NCI-H2081 (cell line): ENCODE data around the gene THRAP3.
"Not testable (repeated sequence)": the region's sequence is repeated elsewhere in the genome, so short reads cannot be mapped to it uniquely, and the experiment has no call there.

Source experiments
- DNase-seq, 2 experiments: peaks; one replicate each; lab custom pipeline; 2025; lab: John Stamatoyannopoulos, UW

THRAP3 gene

GRCh38 chr1:36251794-36252481, 27.7 kb downstream of the THRAP3 start:
- no peak for DNase-seq

DNA sequence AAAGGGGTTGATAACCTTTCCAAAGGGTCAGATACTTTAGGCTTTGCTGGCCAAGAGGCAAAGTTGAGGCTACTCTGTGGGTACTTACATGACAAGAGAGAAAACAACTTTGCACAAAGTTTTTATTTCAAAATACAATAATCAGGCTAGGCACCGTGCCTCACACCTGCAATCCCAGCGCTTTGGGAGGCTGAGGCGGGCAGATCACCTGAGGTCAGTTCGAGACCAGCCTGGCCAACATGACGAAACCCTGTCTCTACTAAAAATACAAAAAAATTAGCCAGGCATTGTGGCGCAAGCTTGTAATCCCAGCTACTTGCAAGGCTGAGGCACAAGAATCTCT, 28.2 kb downstream of the THRAP3 start:
- DNase-seq, result not testable (repeated sequence)

- DNase-seq, result no peak
Observed at GRCh38 chr1:36253161-36253862, 29.1 kb downstream of the THRAP3 start.

DNA sequence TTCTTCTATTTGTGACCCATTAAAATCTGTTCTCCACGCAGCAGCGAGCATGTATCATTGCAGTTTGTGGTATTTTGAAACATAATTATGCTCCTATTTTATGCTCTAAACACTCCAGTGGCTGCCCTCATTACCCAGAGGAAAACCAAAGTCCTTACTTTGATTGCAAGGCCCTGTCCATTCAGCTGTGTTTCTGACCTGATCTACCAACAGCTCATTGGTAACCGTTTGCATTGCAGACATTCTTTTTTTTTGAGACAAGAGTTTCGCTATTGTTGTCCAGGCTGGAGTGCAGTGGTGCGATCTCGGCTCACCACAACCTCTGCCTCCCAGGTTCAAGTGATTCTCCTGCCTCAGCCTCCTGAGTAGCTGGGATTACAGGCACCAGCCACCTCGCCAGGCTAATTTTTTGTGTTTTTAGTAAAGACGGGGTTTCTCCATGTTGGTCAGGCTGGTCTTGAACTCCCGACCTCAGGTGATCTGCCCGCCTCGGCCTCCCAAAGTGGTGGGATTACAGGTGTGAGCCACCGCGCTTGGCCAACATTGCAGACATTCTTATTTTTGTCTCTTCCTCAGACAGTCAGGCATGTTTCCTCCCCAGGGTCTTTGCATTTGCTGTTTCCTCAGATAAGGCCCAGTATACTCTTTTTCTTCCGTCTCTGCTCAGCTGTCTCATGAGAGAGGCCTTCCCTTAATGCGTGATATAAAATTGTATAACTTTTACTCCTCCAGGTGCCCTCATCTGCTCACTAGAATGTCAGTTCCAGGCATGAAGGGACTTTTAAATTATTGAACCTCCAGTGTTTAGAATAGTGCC, 32.5 kb downstream of the THRAP3 start:
- DNase-seq, result no peak

DNA sequence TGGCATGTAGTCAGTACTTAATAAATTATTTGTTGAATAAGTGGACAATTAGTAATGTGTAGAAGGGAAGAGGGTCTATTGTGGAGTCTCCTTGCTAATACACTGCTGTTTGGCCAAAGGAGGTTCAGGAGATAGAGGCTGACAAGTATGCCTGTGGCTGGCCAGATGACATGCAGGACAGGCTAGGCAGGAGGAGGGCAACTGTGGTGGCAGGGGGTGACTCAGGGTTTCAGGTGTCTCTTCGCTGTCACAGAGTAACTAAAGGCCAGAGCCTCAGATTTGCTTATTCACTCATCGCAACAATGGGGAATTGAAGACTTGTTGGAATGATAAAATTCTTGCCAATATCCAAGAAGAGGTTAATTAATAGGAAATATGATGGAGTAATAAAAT, 33.1 kb downstream of the THRAP3 start:
- no peak for DNase-seq

- no peak for DNase-seq
Observed at GRCh38 chr1:36258960-36259344, 34.7 kb downstream of the THRAP3 start.

DNA sequence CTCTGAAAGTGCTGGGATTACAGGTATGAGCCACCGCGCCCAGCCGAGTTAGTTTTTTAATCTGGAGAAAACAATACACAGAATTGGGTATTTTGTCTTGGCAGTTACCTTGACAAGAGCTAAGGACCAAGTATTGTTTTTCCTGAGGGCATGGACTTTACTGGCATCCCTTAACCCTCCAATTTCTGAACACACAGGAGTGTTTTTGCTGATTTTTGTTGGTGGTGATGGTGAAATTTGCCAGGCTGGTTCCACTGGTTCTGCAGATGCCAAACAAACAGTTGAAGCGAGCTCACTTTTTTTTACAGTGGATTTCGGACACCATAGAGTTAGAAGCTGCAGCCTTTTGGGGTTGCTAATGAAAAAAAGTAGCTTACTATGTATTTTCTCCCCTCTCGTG, 44.7 kb downstream of the THRAP3 start:
- DNase-seq, result no peak

- no peak for DNase-seq
Observed at GRCh38 chr1:36269408-36269838, 45.2 kb downstream of the THRAP3 start.

- DNase-seq, result no peak
Observed at GRCh38 chr1:36273024-36273423, 48.8 kb downstream of the THRAP3 start.

DNA sequence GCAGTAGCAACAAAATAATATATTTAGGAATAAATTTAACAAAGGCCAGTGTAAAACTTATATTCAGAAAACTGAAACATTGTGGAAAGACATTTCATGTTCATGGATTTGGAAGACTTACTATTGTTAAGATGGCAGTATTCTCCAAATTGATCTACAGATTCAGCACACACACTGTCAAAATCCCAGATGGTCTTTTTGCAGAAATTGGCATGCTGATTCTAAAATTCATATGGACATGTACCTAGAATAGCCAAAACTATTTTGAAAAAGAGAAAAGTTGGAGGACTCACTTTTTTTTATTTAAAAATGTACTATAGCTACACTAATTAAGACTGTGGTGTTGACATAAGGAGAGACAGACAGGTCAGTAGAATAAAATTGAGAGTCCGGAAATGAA, 50.0 kb downstream of the THRAP3 start:
- DNase-seq, result no peak

- no peak for DNase-seq
Observed at GRCh38 chr1:36276688-36277087, 52.4 kb downstream of the THRAP3 start.

GRCh38 chr1:36279110-36279788, 55.0 kb downstream of the THRAP3 start:
- DNase-seq, result no peak

GRCh38 chr1:36279789-36280296, 55.6 kb downstream of the THRAP3 start:
- no peak for DNase-seq

- no peak for DNase-seq
Observed at GRCh38 chr1:36284061-36284460, 59.8 kb downstream of the THRAP3 start.

DNA sequence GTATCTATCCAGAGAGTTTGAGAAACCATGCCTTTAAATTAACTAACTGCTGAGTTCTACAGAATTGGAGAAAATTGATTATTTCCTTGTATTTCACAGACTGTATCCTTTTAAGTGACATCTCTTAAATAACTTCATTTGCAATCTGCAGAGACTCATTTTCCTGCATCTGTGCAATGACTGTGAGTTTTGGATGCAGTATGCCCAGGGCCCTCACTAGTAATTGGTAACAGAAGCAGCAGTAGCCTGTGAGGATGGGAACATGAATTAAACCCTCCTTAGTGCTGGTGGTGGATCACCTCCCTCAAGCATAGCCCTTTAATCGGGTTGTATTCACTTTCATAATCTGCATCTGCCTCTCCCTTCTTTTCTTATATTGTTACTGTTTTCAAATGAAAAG, 60.3 kb downstream of the THRAP3 start:
- no peak for DNase-seq

GRCh38 chr1:36285443-36286101, 61.3 kb downstream of the THRAP3 start:
- peak; percentile 79 to 80 for DNase-seq

DNA sequence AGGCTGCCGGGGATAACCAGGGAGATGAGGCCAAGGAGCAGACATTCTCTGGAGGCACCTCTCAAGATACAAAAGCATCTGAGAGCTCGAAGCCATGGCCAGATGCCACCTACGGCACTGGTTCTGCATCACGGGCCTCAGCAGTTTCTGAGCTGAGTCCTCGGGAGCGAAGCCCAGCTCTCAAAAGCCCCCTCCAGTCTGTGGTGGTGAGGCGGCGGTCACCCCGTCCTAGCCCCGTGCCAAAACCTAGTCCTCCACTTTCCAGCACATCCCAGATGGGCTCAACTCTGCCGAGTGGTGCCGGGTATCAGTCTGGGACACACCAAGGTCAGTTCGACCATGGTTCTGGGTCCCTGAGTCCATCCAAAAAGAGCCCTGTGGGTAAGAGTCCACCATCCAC, 62.6 kb downstream of the THRAP3 start:
- DNase-seq, result no peak

GRCh38 chr1:36287595-36287994, 63.4 kb downstream of the THRAP3 start:
- DNase-seq, result no peak

- no peak for DNase-seq
Observed at GRCh38 chr1:36295390-36295789, 71.1 kb downstream of the THRAP3 start.

DNA sequence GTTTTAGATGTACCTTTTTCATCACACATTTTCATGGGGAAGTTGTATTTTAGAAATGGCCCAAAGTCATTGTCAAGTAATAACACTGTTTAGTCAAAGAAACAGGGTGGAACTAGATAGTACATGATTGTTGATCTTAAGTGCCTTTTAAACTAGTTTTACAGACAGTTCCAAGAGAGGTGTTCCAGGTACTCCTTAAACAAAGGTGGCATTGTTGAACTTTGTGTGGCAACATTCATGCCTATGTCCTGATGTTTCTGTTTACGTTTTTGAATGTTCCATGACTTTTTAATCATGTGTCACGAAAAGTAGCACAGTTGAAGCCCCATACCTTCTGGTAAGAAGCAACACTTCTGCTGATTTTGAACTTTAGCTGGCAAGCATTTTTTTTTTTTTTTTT, 72.8 kb downstream of the THRAP3 start:
- no peak for DNase-seq

DNA sequence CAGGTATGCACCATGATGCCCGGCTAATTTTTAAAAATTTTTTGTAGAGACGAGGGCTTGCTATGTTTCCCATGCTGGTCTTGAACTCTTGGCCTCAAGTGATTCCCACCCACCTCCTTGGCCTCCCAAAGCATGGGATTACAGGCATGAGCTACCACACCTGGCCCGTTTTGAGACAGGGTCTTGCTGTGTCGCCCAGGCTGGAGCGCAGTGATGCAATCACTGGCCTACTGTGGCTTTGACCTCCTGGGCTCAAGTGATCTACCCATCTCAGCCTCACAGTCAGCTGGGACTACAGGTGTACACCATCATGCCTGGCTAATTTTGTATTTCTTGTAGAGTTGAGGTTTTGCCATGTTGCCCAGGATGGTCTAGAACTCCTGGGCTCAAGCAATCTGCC, 74.4 kb downstream of the THRAP3 start:
- no peak for DNase-seq

DNA sequence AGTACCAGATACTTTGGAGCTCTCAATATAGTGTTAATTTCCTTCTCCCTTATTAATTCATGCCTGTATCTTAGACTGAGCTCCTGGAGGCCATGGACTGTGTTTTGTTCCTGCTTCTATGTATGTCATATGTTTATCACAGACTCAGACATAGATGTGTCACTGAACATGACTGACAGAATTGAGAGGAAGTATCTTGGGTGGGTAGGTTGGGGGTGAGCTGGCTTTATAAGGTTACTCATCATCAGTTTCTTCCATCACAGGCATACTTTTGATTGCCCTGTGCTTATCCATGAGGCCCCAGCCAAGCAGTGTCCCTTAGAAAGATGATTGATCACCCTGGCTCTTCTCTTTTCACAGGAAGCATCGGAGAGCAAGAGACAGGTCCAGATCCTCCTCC, 76.3 kb downstream of the THRAP3 start:
- no peak for DNase-seq
